Suprapubic skin (tissue), 4 donors: Measurements from ENCODE around the gene FLOT2.

Experiments used
- POLR2A ChIP-seq, 2 donors: fragments of 450-650 bp; IDR thresholded peaks; one replicate each; pipeline ENCODE4 v1.6.1; 2017; ENCODE audit warnings: antibody characterized with exemption in 2 of 2, mild to moderate bottlenecking in 2 of 2, moderate library complexity in 2 of 2
- POLR2AphosphoS5 ChIP-seq, 3 donors: sonication (generic); formaldehyde crosslinking; IDR thresholded peaks; one replicate each; pipeline ENCODE4 v1.6.1; 2017; ENCODE audit warnings: antibody characterized with exemption in 3 of 3
- TF ChIP-seq, protein P1 (sequence below), 2 donors: fragments of 200-600 bp in 1 of 2; fragments of 450-650 bp in 1 of 2; sonication (generic) in 1 of 2; IDR thresholded peaks; one replicate each; pipeline ENCODE4 v1.5.1; 2016 to 2019; ENCODE audit warnings: antibody characterized with exemption in 2 of 2, mild to moderate bottlenecking in 1 of 2, moderate library complexity in 1 of 2

DNA sequence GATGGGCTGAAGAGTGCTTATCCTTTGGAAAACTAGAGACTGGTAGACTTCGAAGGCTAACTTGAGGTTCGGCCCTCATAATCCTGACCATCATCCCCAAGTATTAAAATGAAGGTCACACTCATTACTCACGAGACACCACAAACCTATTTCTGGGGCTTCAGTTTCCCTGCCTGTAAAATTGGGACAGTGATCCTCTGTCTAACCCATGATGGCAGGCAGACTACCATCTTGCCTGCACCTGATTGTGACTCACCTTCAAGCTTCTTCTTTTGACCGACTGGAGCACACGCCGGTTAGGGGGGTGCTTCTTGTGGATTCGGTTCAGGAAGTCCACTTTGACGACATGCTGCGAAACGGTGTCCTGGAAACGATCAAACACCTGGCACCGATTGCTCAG lies 19.5 kb upstream of the FLOT2 start:
- TF ChIP-seq, protein P1, sequence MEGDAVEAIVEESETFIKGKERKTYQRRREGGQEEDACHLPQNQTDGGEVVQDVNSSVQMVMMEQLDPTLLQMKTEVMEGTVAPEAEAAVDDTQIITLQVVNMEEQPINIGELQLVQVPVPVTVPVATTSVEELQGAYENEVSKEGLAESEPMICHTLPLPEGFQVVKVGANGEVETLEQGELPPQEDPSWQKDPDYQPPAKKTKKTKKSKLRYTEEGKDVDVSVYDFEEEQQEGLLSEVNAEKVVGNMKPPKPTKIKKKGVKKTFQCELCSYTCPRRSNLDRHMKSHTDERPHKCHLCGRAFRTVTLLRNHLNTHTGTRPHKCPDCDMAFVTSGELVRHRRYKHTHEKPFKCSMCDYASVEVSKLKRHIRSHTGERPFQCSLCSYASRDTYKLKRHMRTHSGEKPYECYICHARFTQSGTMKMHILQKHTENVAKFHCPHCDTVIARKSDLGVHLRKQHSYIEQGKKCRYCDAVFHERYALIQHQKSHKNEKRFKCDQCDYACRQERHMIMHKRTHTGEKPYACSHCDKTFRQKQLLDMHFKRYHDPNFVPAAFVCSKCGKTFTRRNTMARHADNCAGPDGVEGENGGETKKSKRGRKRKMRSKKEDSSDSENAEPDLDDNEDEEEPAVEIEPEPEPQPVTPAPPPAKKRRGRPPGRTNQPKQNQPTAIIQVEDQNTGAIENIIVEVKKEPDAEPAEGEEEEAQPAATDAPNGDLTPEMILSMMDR (IDR thresholded peaks at IDR 0.05), result no peak
- TF ChIP-seq POLR2A (IDR thresholded peaks at IDR 0.05) (no peak), POLR2AphosphoS5 (IDR thresholded peaks at IDR 0.05) (no peak)
